ENCODE measurements around the gene PPM1J. TPM values are rescaled to one million over a fixed set of nuclear protein-coding genes. Genes with fewer than 3 reads are reported as not detected.
A peak's percentile ranks its signal among the peaks of the same experiment; 100 is the strongest.

PPM1J gene
- polyA plus RNA-seq, 1 of the 3 experiments (the other 2 are of a cell fraction) = 5.3 TPM

GRCh38 chr1:112674440-112674985 is 40.6 kb downstream of the PPM1J start, which contains the start of gene MOV10 (continued):
- TF ChIP-seq, protein P1, sequence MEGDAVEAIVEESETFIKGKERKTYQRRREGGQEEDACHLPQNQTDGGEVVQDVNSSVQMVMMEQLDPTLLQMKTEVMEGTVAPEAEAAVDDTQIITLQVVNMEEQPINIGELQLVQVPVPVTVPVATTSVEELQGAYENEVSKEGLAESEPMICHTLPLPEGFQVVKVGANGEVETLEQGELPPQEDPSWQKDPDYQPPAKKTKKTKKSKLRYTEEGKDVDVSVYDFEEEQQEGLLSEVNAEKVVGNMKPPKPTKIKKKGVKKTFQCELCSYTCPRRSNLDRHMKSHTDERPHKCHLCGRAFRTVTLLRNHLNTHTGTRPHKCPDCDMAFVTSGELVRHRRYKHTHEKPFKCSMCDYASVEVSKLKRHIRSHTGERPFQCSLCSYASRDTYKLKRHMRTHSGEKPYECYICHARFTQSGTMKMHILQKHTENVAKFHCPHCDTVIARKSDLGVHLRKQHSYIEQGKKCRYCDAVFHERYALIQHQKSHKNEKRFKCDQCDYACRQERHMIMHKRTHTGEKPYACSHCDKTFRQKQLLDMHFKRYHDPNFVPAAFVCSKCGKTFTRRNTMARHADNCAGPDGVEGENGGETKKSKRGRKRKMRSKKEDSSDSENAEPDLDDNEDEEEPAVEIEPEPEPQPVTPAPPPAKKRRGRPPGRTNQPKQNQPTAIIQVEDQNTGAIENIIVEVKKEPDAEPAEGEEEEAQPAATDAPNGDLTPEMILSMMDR (IDR thresholded peaks at IDR 0.05) = no peak
- TF ChIP-seq SMC3 (IDR thresholded peaks at IDR 0.05; ENCODE audit: low read depth, low read length) = no peak
- TF ChIP-seq RCOR1 (IDR thresholded peaks at IDR 0.05; ENCODE audit: low read length) = no peak
- TF ChIP-seq JUND (IDR thresholded peaks at IDR 0.05) = peak; percentile 0; the same call in 1 of the 2 replicates
- TF ChIP-seq FOXJ3 (CRISPR knock-in tag; IDR thresholded peaks at IDR 0.05) = no peak
- 0 out of 2 replicates have a peak, but pooled peaks have one; percentile 4 for TF ChIP-seq ELF1 (IDR thresholded peaks at IDR 0.05)
- TF ChIP-seq POLR2AphosphoS5 (IDR thresholded peaks at IDR 0.05; ENCODE audit: low read depth, low read length) = 0 out of 2 replicates have a peak, but pooled peaks have one; percentile 7
- TF ChIP-seq TEAD4 (IDR thresholded peaks at IDR 0.05; ENCODE audit: borderline replicate concordance, insufficient read depth) = no peak
- TF ChIP-seq, protein P2, sequence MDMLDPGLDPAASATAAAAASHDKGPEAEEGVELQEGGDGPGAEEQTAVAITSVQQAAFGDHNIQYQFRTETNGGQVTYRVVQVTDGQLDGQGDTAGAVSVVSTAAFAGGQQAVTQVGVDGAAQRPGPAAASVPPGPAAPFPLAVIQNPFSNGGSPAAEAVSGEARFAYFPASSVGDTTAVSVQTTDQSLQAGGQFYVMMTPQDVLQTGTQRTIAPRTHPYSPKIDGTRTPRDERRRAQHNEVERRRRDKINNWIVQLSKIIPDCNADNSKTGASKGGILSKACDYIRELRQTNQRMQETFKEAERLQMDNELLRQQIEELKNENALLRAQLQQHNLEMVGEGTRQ (IDR thresholded peaks at IDR 0.05; ENCODE audit: borderline replicate concordance, low read depth, low read length) = no peak
- TF ChIP-seq YY1 (IDR thresholded peaks at IDR 0.05; ENCODE audit: low read depth) = no peak
- TF ChIP-seq, protein P3, sequence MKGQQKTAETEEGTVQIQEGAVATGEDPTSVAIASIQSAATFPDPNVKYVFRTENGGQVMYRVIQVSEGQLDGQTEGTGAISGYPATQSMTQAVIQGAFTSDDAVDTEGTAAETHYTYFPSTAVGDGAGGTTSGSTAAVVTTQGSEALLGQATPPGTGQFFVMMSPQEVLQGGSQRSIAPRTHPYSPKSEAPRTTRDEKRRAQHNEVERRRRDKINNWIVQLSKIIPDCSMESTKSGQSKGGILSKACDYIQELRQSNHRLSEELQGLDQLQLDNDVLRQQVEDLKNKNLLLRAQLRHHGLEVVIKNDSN (IDR thresholded peaks at IDR 0.05; ENCODE audit: borderline replicate concordance, low read depth) = no peak
- TF ChIP-seq EZH2phosphoT487 (IDR thresholded peaks at IDR 0.05; ENCODE audit: borderline replicate concordance, low read depth) = no peak
- TF ChIP-seq FOXM1 (IDR thresholded peaks at IDR 0.05; ENCODE audit: low read depth) = no peak
- no peak for TF ChIP-seq FOSL2 (IDR thresholded peaks at IDR 0.05; ENCODE audit: borderline replicate concordance, low read depth)
- TF ChIP-seq TCF12 (IDR thresholded peaks at IDR 0.05) = peak; percentile 8; the same call in 1 of the 2 replicates
- no peak; the same call in 1 of the 2 replicates for TF ChIP-seq PBX3 (IDR thresholded peaks at IDR 0.05)
- TF ChIP-seq SIN3A (IDR thresholded peaks at IDR 0.05; ENCODE audit: borderline replicate concordance, low read depth, low read length) = peak; percentile 17; the same call in 1 of the 2 replicates
- TF ChIP-seq RFX5 (IDR thresholded peaks at IDR 0.05; ENCODE audit: low read length) = no peak
- TF ChIP-seq EP300 (IDR thresholded peaks at IDR 0.05; ENCODE audit: borderline replicate concordance in 1 of 2, low read depth in 1 of 2, low read length in 1 of 2) = no peak
- TF ChIP-seq CHD2 (IDR thresholded peaks at IDR 0.05; ENCODE audit: low read length, partially characterized antibody) = peak; percentile 20
- TF ChIP-seq RXRA (IDR thresholded peaks at IDR 0.05; ENCODE audit: borderline replicate concordance, low read depth) = no peak; the same call in 1 of the 2 replicates
- TF ChIP-seq, protein P4, sequence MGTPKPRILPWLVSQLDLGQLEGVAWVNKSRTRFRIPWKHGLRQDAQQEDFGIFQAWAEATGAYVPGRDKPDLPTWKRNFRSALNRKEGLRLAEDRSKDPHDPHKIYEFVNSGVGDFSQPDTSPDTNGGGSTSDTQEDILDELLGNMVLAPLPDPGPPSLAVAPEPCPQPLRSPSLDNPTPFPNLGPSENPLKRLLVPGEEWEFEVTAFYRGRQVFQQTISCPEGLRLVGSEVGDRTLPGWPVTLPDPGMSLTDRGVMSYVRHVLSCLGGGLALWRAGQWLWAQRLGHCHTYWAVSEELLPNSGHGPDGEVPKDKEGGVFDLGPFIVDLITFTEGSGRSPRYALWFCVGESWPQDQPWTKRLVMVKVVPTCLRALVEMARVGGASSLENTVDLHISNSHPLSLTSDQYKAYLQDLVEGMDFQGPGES (IDR thresholded peaks at IDR 0.05; ENCODE audit: low read depth, low read length) = no peak

Measured in SK-N-SH (cell line).